Esophagus squamous epithelium (tissue), 4 donors: ENCODE data around the gene CXorf65.

Experiments used
- POLR2A ChIP-seq, 4 donors: fragments of 450-650 bp; IDR thresholded peaks; one replicate each; pipeline ENCODE4 v1.6.1; 2017; ENCODE audit warnings: antibody characterized with exemption in 4 of 4, mild to moderate bottlenecking in 4 of 4, moderate library complexity in 3 of 4
- TF ChIP-seq, protein P1 (sequence below), 6 experiments: fragments of 450-650 bp in 4 of 6; fragments of 200-600 bp in 2 of 6; sonication (generic) in 2 of 6; IDR thresholded peaks; one replicate each; pipeline ENCODE4 v1.5.1; 2016 to 2019; ENCODE audit warnings: antibody characterized with exemption in 6 of 6, mild to moderate bottlenecking in 4 of 6, moderate library complexity in 4 of 6

DNA sequence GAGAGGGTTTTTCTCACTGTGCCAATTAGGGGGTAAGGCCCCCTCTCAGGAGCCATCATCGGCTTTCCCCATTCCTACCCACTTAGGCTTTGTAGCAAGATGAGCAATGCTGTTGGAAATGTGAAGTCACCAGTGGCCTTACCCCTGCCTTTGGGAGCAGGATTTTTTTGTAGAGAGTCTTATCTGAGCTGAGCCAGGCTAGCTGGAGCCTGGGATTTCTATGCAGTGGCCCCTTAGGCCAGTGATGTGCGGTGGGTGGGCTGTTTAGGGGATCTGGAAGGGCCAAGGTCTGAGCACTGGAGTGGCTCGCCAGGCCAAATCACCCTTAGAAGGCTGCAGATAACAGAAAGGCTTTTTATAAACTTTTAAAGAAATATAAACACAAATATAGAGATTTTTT, 4.2 kb downstream of the CXorf65 start:
- TF ChIP-seq, protein P1, sequence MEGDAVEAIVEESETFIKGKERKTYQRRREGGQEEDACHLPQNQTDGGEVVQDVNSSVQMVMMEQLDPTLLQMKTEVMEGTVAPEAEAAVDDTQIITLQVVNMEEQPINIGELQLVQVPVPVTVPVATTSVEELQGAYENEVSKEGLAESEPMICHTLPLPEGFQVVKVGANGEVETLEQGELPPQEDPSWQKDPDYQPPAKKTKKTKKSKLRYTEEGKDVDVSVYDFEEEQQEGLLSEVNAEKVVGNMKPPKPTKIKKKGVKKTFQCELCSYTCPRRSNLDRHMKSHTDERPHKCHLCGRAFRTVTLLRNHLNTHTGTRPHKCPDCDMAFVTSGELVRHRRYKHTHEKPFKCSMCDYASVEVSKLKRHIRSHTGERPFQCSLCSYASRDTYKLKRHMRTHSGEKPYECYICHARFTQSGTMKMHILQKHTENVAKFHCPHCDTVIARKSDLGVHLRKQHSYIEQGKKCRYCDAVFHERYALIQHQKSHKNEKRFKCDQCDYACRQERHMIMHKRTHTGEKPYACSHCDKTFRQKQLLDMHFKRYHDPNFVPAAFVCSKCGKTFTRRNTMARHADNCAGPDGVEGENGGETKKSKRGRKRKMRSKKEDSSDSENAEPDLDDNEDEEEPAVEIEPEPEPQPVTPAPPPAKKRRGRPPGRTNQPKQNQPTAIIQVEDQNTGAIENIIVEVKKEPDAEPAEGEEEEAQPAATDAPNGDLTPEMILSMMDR (IDR thresholded peaks at IDR 0.05): no peak
- TF ChIP-seq POLR2A (IDR thresholded peaks at IDR 0.05): no peak
